Measurements from ENCODE around the gene TMEM121. TPM values are rescaled to one million over a fixed set of nuclear protein-coding genes. Genes with fewer than 3 reads are reported as not detected.

Gene TMEM121
- total and polyA plus RNA-seq, 2 of the 8 experiments (the other 6 are each of a cell fraction or from before 2014, with no cell fraction given) = 1.9 TPM; not detected in 1

GRCh38 chr14:105497671-105498429, 28.5 kb upstream of the TMEM121 start:
- H3K9me3 ChIP-seq (ENCODE audit: insufficient read depth in 2 of 2, low read depth in 1 of 2, low read length in 1 of 2) = no peaks in the 10 kb centered on the region
- ChIA-PET POLR2A (ENCODE audit: partially characterized antibody) (no interaction called here), CTCF (ENCODE audit: partially characterized antibody) (interaction anchor here (0.6 kb wide), 1 partner anchor 938 kb away, joined by 3 read pairs; no protein-coding TSS in a partner anchor)
- no peak overlapping the region for H3K27ac ChIP-seq (ENCODE audit: low read depth, low read length)
- H2BK120ac ChIP-seq (replicated peaks; ENCODE audit: low read depth, low read length) = no peak overlapping the region
- H3K18ac ChIP-seq (ENCODE audit: extremely low read depth, low read length) = no peak overlapping the region
- H3K23ac ChIP-seq (ENCODE audit: insufficient read length) = no peak overlapping the region
- H3K56ac ChIP-seq (replicated peaks; ENCODE audit: insufficient read length, low read depth, low read length) = no peak overlapping the region
- H2BK15ac ChIP-seq (ENCODE audit: low read length) = no peak overlapping the region
- peaks cover 0 to 3% (median 0%) of the 10 kb centered on the region in 4 experiments; a peak in 2 of 7 replicates for H3K4me1 ChIP-seq (replicated peaks in 1 of 4; ENCODE audit: control insufficient read depth in 3 of 4, insufficient read depth in 4 of 4, low read length in 3 of 4)
- H2BK20ac ChIP-seq (ENCODE audit: low read length) = no peak overlapping the region
- H3K4me3 ChIP-seq (ENCODE audit: extremely low read depth in 1 of 4, insufficient read depth in 2 of 4, low read depth in 3 of 4, low read length in 4 of 4) = no peak overlapping the region
- no peak overlapping the region for H2AK5ac ChIP-seq (ENCODE audit: low read depth, low read length)
- no peak overlapping the region for H4K91ac ChIP-seq (replicated peaks; ENCODE audit: insufficient read length, low read length)
- no peaks in the 10 kb centered on the region for H3K23me2 ChIP-seq (ENCODE audit: low read depth, low read length)
- no peaks in the 10 kb centered on the region for H3K79me2 ChIP-seq (ENCODE audit: control insufficient read depth in 1 of 2, insufficient read depth in 2 of 2, low read length in 2 of 2)
- DNase-seq (ENCODE audit: low read depth in 1 of 2, low spot score in 2 of 2) (no peak), FAIRE-seq (no peak)
- no peak overlapping the region for H2BK12ac ChIP-seq (ENCODE audit: low read depth, low read length)
- H3K27me3 ChIP-seq (replicated peaks in 1 of 4; ENCODE audit: control insufficient read depth in 3 of 4, extremely low read depth in 1 of 4, insufficient read depth in 3 of 4, low read length in 3 of 4) = no peaks in the 10 kb centered on the region
- no peak for TF ChIP-seq CBX5 (IDR thresholded peaks at IDR 0.05; ENCODE audit: low read depth, low read length)
- no peak for TF ChIP-seq SRF (IDR thresholded peaks at IDR 0.05; ENCODE audit: low read depth, low read length)
- no peak for TF ChIP-seq HDAC6 (IDR thresholded peaks at IDR 0.05; ENCODE audit: low read depth, low read length)
- TF ChIP-seq ZNF274 (IDR thresholded peaks at IDR 0.05; ENCODE audit: borderline replicate concordance, extremely low read depth, low read length) = no peak
- TF ChIP-seq, protein P1, sequence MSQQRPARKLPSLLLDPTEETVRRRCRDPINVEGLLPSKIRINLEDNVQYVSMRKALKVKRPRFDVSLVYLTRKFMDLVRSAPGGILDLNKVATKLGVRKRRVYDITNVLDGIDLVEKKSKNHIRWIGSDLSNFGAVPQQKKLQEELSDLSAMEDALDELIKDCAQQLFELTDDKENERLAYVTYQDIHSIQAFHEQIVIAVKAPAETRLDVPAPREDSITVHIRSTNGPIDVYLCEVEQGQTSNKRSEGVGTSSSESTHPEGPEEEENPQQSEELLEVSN (IDR thresholded peaks at IDR 0.05) = no peak
- TF ChIP-seq TEAD4 (IDR thresholded peaks at IDR 0.05; ENCODE audit: low read depth, low read length) = no peak
- TF ChIP-seq CREB1 (IDR thresholded peaks at IDR 0.05) = no peak
- TF ChIP-seq KDM5A (IDR thresholded peaks at IDR 0.05; ENCODE audit: low read length) = no peak
- no peak for TF ChIP-seq CBX8 (IDR thresholded peaks at IDR 0.05; ENCODE audit: borderline replicate concordance, low read depth, low read length)
- no peak for TF ChIP-seq RFX5 (IDR thresholded peaks at IDR 0.05; ENCODE audit: borderline replicate concordance, low read depth, low read length)
- TF ChIP-seq TCF12 (IDR thresholded peaks at IDR 0.05; ENCODE audit: low read depth, low read length) = no peak
- TF ChIP-seq EZH2 (IDR thresholded peaks at IDR 0.05; ENCODE audit: low read depth, low read length, severe bottlenecking) = no peak
- no peak overlapping the region for H2AFZ ChIP-seq (ENCODE audit: low read length)
- no peak overlapping the region for H2BK5ac ChIP-seq (ENCODE audit: low read depth, low read length)
- WGBS, 2 experiments (ENCODE audit: extremely low coverage in 1 of 2, insufficient coverage in 1 of 2, insufficient read length in 1 of 2, insufficient replicate concordance in 2 of 2, low coverage in 1 of 2, low lambda C conversion rate in 2 of 2, missing lambda C conversion rate in 1 of 2) = 96% methylated on average over 30 of the region's 31 CpGs; no CpG with 5 or more reads in 1 of the 2 experiments
- no peak overlapping the region for H3K14ac ChIP-seq (ENCODE audit: insufficient read length)
- no peak overlapping the region for H3K9ac ChIP-seq (replicated peaks in 1 of 4; ENCODE audit: extremely low read depth in 1 of 4, low read depth in 3 of 4, low read length in 3 of 4)
- H3K36me3 ChIP-seq (ENCODE audit: control insufficient read depth in 2 of 4, insufficient read depth in 4 of 4, low read length in 3 of 4) = no peaks in the 10 kb centered on the region; a peak in 1 of 8 replicates
- H4K8ac ChIP-seq (ENCODE audit: extremely low read depth, insufficient read depth, low read length) = no peak overlapping the region
- H3K79me1 ChIP-seq (ENCODE audit: low read depth, low read length) = no peaks in the 10 kb centered on the region
- no peak overlapping the region for H4K5ac ChIP-seq (ENCODE audit: insufficient read length, low read depth, low read length)
- H3K4me2 ChIP-seq (ENCODE audit: insufficient read depth in 1 of 2, low read depth in 2 of 2, low read length in 2 of 2) = no peak overlapping the region
- H4K20me1 ChIP-seq (replicated peaks in 1 of 2; ENCODE audit: control insufficient read depth in 1 of 2, insufficient read depth in 2 of 2, low read length in 2 of 2) = peaks cover 0 to 2% of the 10 kb centered on the region in 2 experiments
- no peak overlapping the region for H3K4ac ChIP-seq (replicated peaks; ENCODE audit: insufficient read length, low read depth, low read length)

All from H1 (cell line).